Hematopoietic multipotent progenitor cell treated with erythropoietin and hydrocortisone succinate and interleukin-3 and kit ligand, for 6 days (in vitro differentiated cells): ENCODE results near the gene P2RX2.

Experiments used
- DNase-seq: peaks from one replicate; pipeline ENCODE4 v3.0.0-alpha.2; 2015

Gene P2RX2

GRCh38 chr12:132618683-132619043 lies at the start of gene P2RX2:
P2RX2 (plus strand) TSS chr12:132618776; CDS start chr12:132618817, 41 bp downstream.
- DNase-seq = no peak

GRCh38 chr12:132568826-132569480 lies 49.6 kb upstream of the P2RX2 start:
- no peak for DNase-seq

- DNase-seq = no peak
These were observed 48.6 kb upstream of the P2RX2 start for GRCh38 chr12:132569856-132570480.

GRCh38 chr12:132570635-132571034 lies 47.9 kb upstream of the P2RX2 start:
- DNase-seq = no peak

- DNase-seq = no peak
These were observed 47.5 kb upstream of the P2RX2 start for GRCh38 chr12:132571051-132571450.

GRCh38 chr12:132571598-132571997 lies 47.0 kb upstream of the P2RX2 start:
- no peak for DNase-seq

- DNase-seq = no peak
These were observed 46.5 kb upstream of the P2RX2 start for GRCh38 chr12:132572106-132572505.

GRCh38 chr12:132572801-132573760 lies 45.5 kb upstream of the P2RX2 start:
- DNase-seq = no peak

- no peak for DNase-seq
These were observed 44.1 kb upstream of the P2RX2 start for GRCh38 chr12:132574271-132574996.

- DNase-seq = no peak
These were observed 42.9 kb upstream of the P2RX2 start for GRCh38 chr12:132575661-132576060.

- DNase-seq = no peak
These were observed 41.9 kb upstream of the P2RX2 start for GRCh38 chr12:132576701-132577100.

GRCh38 chr12:132577191-132577920 lies 41.2 kb upstream of the P2RX2 start:
- DNase-seq = no peak

- DNase-seq = no peak
These were observed 40.5 kb upstream of the P2RX2 start for GRCh38 chr12:132578118-132578517.

- no peak for DNase-seq
These were observed 39.8 kb upstream of the P2RX2 start for GRCh38 chr12:132578826-132579225.

- no peak for DNase-seq
These were observed 38.8 kb upstream of the P2RX2 start for GRCh38 chr12:132579744-132580143.

- DNase-seq = no peak
These were observed 37.8 kb upstream of the P2RX2 start for GRCh38 chr12:132580701-132581292.

- DNase-seq = no peak
These were observed 37.1 kb upstream of the P2RX2 start for GRCh38 chr12:132581348-132582057.

GRCh38 chr12:132582058-132582420 lies 36.5 kb upstream of the P2RX2 start:
- DNase-seq = no peak

GRCh38 chr12:132582582-132583410 lies 35.8 kb upstream of the P2RX2 start:
- DNase-seq = no peak

- DNase-seq = no peak
These were observed 35.2 kb upstream of the P2RX2 start for GRCh38 chr12:132583411-132583710.

- DNase-seq = no peak
These were observed 34.8 kb upstream of the P2RX2 start for GRCh38 chr12:132583736-132584135.
